ENCODE data around the gene PBX3.

- TF ChIP-seq CTCF (IDR thresholded peaks at IDR 0.05) (no peak), POLR2A (IDR thresholded peaks at IDR 0.05) (no peak)
Observed at GRCh38 chr9:125747765-125748445, 732 bp downstream of the PBX3 start.
